HEK293 (cell line): ENCODE data around the gene RNF148.

Source experiments
- CTCF ChIA-PET: fragments of 350-600 bp; formaldehyde crosslinking; extraction: SDS; loops from one replicate; lab custom pipeline; 2021; ENCODE audit warnings: antibody characterized with exemption; lab: Yijun Ruan, JAX
- POLR2A ChIA-PET: fragments of 300-600 bp; formaldehyde crosslinking; extraction: SDS; loops from one replicate; lab custom pipeline; 2020; ENCODE audit warnings: antibody characterized with exemption, inconsistent platforms; lab: Yijun Ruan, JAX
- H3K27ac ChIP-seq: fragments of 200-500 bp; sonication (Bioruptor generic); 2 replicates; pipeline ENCODE4 v1.5.1; 2014; ENCODE audit warnings: low read depth, low read length, control low read depth, inconsistent platforms; ENCODE audit errors: extremely low read depth
- H3K36me3 ChIP-seq, 2 experiments: fragments of 200-500 bp in 1 of 2; sonication (Bioruptor generic) in 1 of 2; 1 replicate in 1 of 2; 2 replicates in 1 of 2; pipeline ENCODE4 v1.5.1; 2014 to 2017; ENCODE audit warnings: inconsistent platforms in 2 of 2, low read length in 2 of 2; ENCODE audit not compliant: control insufficient read depth in 2 of 2, insufficient read depth in 1 of 2
- H3K4me1 ChIP-seq: fragments of 200-500 bp; sonication (Bioruptor generic); 2 replicates; pipeline ENCODE4 v1.5.1; 2014; ENCODE audit warnings: mild to moderate bottlenecking, low read length, inconsistent platforms; ENCODE audit not compliant: control insufficient read depth, insufficient read depth
- H3K4me3 ChIP-seq: 2 replicates; pipeline ENCODE4 v1.5.1; 2011; ENCODE audit warnings: low read depth, mild to moderate bottlenecking, control low read depth, low read length, moderate library complexity
- H3K9me3 ChIP-seq: fragments of 200-500 bp; sonication (Bioruptor generic); 2 replicates; pipeline ENCODE4 v1.5.1; 2014; ENCODE audit warnings: low read depth, low read length, inconsistent platforms; ENCODE audit not compliant: control insufficient read depth, insufficient read depth
- BCL11A ChIP-seq: fragments of 450-650 bp; formaldehyde crosslinking; IDR thresholded peaks from 2 replicates; pipeline ENCODE4 v1.5.1; 2016; ENCODE audit warnings: low read depth, missing biosample characterization, missing genetic modification characterization
- GLI2 ChIP-seq: fragments of 450-650 bp; formaldehyde crosslinking; IDR thresholded peaks from 2 replicates; pipeline ENCODE4; 2017; ENCODE audit warnings: missing biosample characterization, missing genetic modification characterization, low read depth, borderline replicate concordance
- SCRT1 ChIP-seq: fragments of 450-650 bp; formaldehyde crosslinking; IDR thresholded peaks from 2 replicates; pipeline ENCODE4 v1.5.1; 2016; ENCODE audit warnings: missing biosample characterization, missing genetic modification characterization, borderline replicate concordance
- SP2 ChIP-seq: fragments of 450-650 bp; formaldehyde crosslinking; IDR thresholded peaks from 2 replicates; pipeline ENCODE4 v1.5.1; 2016; ENCODE audit warnings: missing biosample characterization, missing genetic modification characterization
- ZFP41 ChIP-seq: fragments of 450-650 bp; formaldehyde crosslinking; IDR thresholded peaks from 2 replicates; pipeline ENCODE4 v1.5.1; 2016; ENCODE audit warnings: missing biosample characterization, missing genetic modification characterization, borderline replicate concordance
- ZNF132 ChIP-seq: fragments of 450-650 bp; formaldehyde crosslinking; IDR thresholded peaks from 2 replicates; pipeline ENCODE4 v1.5.1; 2017; ENCODE audit warnings: missing biosample characterization, missing genetic modification characterization, borderline replicate concordance
- ZNF266 ChIP-seq: fragments of 450-650 bp; formaldehyde crosslinking; IDR thresholded peaks from 2 replicates; pipeline ENCODE4 v1.5.1; 2016; ENCODE audit warnings: missing biosample characterization, missing genetic modification characterization, low read depth
- ZNF335 ChIP-seq: fragments of 450-650 bp; formaldehyde crosslinking; conservative IDR thresholded peaks from 2 replicates; pipeline ENCODE4 v1.5.1; 2016; ENCODE audit warnings: missing biosample characterization, missing genetic modification characterization
- ZNF473 ChIP-seq: fragments of 450-650 bp; formaldehyde crosslinking; IDR thresholded peaks from 2 replicates; pipeline ENCODE4 v1.5.1; 2017; ENCODE audit warnings: missing biosample characterization, missing genetic modification characterization
- ZNF521 ChIP-seq: fragments of 450-650 bp; formaldehyde crosslinking; IDR thresholded peaks from 2 replicates; pipeline ENCODE4 v1.5.1; 2017; ENCODE audit warnings: missing biosample characterization, mild to moderate bottlenecking, missing genetic modification characterization
- ZNF624 ChIP-seq: fragments of 450-650 bp; formaldehyde crosslinking; IDR thresholded peaks from 2 replicates; pipeline ENCODE4 v1.5.1; 2017; ENCODE audit warnings: missing biosample characterization, missing genetic modification characterization
- ZNF626 ChIP-seq: fragments of 450-650 bp; sonication (Bioruptor Pico); formaldehyde crosslinking; IDR thresholded peaks from 2 replicates; pipeline ENCODE4 v1.5.1; 2018; ENCODE audit warnings: missing biosample characterization, missing genetic modification characterization, inconsistent platforms
- ZNF707 ChIP-seq: fragments of 450-650 bp; formaldehyde crosslinking; IDR thresholded peaks from 2 replicates; pipeline ENCODE4 v1.5.1; 2016; ENCODE audit warnings: missing biosample characterization, missing genetic modification characterization
- ZXDB ChIP-seq: fragments of 450-650 bp; formaldehyde crosslinking; IDR thresholded peaks from 2 replicates; pipeline ENCODE4 v1.5.1; 2016; ENCODE audit warnings: missing biosample characterization, missing genetic modification characterization
- TF ChIP-seq, protein P1 (sequence below): fragments of 450-650 bp; formaldehyde crosslinking; IDR thresholded peaks from 2 replicates; pipeline ENCODE4 v1.5.1; 2016; ENCODE audit warnings: missing biosample characterization, missing genetic modification characterization, borderline replicate concordance
- TF ChIP-seq, protein P2 (sequence below): fragments of 450-650 bp; formaldehyde crosslinking; IDR thresholded peaks from 2 replicates; pipeline ENCODE4 v1.5.1; 2016; ENCODE audit warnings: missing biosample characterization, missing genetic modification characterization
- TF ChIP-seq, protein P3 (sequence below): fragments of 450-650 bp; formaldehyde crosslinking; IDR thresholded peaks from 2 replicates; pipeline ENCODE4 v1.5.1; 2016; ENCODE audit warnings: missing biosample characterization, missing genetic modification characterization
- TF ChIP-seq, protein P4 (sequence below): fragments of 450-650 bp; formaldehyde crosslinking; IDR thresholded peaks from 2 replicates; pipeline ENCODE4 v1.5.1; 2016; ENCODE audit warnings: missing biosample characterization, missing genetic modification characterization
- TF ChIP-seq, protein P5 (sequence below): fragments of 450-650 bp; formaldehyde crosslinking; IDR thresholded peaks from 2 replicates; pipeline ENCODE4 v1.5.1; 2016; ENCODE audit warnings: missing biosample characterization, missing genetic modification characterization
- TF ChIP-seq, protein P6 (sequence below): fragments of 450-650 bp; formaldehyde crosslinking; IDR thresholded peaks from 2 replicates; pipeline ENCODE4 v1.5.1; 2016; ENCODE audit warnings: missing biosample characterization, missing genetic modification characterization

RNF148 gene

DNA sequence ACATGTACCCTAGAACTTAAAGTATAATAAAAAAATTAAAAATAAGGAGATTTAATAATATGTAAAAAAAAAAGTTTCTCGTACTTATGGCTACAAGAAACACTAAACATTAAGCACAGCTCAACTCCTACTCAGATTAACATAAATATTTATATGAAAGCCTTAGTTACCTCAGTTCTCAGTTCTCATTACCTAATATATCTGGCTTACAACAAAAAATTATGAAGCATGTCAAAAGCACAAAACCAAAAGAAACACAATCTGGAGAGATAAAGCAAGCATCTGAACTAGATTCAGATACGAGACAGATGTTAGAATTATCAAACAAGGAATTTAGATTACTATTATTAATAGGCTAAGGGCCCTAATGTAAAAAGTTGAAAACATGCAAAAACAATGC is 43.9 kb downstream of the RNF148 start:
- Histone ChIP-seq H3K27ac (no peak overlapping the region), H3K9me3 (no peaks in the 10 kb centered on the region), H3K4me1 (no peaks in the 10 kb centered on the region), H3K36me3 (no peaks in the 10 kb centered on the region), H3K4me3 (no peak overlapping the region)
- no peak for TF ChIP-seq ZNF624
- no peak for TF ChIP-seq ZNF707 (tag by site-specific recombination)
- TF ChIP-seq BCL11A (tag by site-specific recombination): no peak
- TF ChIP-seq ZNF266 (tag by site-specific recombination): no peak
- no peak for TF ChIP-seq GLI2
- no peak for TF ChIP-seq ZNF521 (tag by site-specific recombination)
- TF ChIP-seq, protein P1, sequence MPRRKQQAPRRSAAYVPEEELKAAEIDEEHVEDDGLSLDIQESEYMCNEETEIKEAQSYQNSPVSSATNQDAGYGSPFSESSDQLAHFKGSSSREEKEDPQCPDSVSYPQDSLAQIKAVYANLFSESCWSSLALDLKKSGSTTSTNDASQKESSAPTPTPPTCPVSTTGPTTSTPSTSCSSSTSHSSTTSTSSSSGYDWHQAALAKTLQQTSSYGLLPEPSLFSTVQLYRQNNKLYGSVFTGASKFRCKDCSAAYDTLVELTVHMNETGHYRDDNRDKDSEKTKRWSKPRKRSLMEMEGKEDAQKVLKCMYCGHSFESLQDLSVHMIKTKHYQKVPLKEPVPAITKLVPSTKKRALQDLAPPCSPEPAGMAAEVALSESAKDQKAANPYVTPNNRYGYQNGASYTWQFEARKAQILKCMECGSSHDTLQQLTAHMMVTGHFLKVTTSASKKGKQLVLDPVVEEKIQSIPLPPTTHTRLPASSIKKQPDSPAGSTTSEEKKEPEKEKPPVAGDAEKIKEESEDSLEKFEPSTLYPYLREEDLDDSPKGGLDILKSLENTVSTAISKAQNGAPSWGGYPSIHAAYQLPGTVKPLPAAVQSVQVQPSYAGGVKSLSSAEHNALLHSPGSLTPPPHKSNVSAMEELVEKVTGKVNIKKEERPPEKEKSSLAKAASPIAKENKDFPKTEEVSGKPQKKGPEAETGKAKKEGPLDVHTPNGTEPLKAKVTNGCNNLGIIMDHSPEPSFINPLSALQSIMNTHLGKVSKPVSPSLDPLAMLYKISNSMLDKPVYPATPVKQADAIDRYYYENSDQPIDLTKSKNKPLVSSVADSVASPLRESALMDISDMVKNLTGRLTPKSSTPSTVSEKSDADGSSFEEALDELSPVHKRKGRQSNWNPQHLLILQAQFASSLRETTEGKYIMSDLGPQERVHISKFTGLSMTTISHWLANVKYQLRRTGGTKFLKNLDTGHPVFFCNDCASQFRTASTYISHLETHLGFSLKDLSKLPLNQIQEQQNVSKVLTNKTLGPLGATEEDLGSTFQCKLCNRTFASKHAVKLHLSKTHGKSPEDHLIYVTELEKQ (tag by site-specific recombination): no peak
- TF ChIP-seq, protein P2, sequence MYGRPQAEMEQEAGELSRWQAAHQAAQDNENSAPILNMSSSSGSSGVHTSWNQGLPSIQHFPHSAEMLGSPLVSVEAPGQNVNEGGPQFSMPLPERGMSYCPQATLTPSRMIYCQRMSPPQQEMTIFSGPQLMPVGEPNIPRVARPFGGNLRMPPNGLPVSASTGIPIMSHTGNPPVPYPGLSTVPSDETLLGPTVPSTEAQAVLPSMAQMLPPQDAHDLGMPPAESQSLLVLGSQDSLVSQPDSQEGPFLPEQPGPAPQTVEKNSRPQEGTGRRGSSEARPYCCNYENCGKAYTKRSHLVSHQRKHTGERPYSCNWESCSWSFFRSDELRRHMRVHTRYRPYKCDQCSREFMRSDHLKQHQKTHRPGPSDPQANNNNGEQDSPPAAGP (tag by site-specific recombination): no peak
- no peak for TF ChIP-seq ZNF473
- POLR2A ChIA-PET: no interaction called here
- CTCF ChIA-PET: no interaction called here

DNA sequence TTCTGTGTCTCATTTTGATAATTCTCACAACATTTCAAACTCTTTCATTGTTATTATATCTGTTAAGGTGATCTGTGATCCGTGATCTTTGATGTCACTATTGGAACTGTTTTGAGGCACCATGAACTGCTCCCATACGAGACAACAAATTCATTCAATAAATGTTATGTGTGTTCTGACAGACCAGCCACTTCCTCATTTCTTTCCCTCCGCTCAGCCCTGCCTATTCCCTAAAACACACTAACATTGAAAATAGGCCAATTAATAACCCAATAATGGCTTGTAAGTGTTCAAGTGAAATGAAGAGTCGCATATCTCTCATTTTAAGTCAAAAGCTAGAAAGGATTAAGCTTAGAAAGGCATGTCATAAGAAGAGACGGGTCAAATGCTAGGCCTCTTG is 49.0 kb downstream of the RNF148 start:
- H3K4me3 ChIP-seq: no peak overlapping the region
- H3K27ac ChIP-seq: no peak overlapping the region
- H3K36me3 ChIP-seq: no peaks in the 10 kb centered on the region
- ChIA-PET CTCF (interaction anchor here (0.6 kb wide), 1 partner anchor 501 kb away, joined by 6 read pairs; no protein-coding TSS in a partner anchor), POLR2A (no interaction called here)
- no peaks in the 10 kb centered on the region for H3K4me1 ChIP-seq
- H3K9me3 ChIP-seq: no peaks in the 10 kb centered on the region
- TF ChIP-seq, protein P3, sequence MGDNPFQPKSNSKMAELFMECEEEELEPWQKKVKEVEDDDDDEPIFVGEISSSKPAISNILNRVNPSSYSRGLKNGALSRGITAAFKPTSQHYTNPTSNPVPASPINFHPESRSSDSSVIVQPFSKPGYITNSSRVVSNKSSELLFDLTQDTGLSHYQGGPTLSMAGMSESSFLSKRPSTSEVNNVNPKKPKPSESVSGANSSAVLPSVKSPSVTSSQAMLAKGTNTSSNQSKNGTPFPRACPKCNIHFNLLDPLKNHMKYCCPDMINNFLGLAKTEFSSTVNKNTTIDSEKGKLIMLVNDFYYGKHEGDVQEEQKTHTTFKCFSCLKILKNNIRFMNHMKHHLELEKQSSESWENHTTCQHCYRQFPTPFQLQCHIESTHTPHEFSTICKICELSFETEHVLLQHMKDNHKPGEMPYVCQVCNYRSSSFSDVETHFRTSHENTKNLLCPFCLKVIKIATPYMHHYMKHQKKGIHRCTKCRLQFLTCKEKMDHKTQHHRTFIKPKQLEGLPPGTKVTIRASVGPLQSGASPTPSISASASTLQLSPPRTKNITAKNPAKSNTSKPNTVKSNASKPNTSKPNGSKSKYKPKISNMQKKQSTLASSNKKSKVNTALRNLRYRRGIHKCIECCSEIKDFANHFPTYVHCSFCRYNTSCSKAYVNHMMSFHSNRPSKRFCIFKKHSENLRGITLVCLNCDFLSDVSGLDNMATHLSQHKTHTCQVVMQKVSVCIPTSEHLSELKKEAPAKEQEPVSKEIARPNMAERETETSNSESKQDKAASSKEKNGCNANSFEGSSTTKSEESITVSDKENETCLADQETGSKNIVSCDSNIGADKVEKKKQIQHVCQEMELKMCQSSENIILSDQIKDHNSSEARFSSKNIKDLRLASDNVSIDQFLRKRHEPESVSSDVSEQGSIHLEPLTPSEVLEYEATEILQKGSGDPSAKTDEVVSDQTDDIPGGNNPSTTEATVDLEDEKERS: no peak
- TF ChIP-seq ZNF335 (tag by site-specific recombination): no peak
- no peak for TF ChIP-seq ZXDB (tag by site-specific recombination)
- no peak for TF ChIP-seq ZNF626 (tag by site-specific recombination)
- TF ChIP-seq ZNF132 (tag by site-specific recombination): no peak
- TF ChIP-seq, protein P4, sequence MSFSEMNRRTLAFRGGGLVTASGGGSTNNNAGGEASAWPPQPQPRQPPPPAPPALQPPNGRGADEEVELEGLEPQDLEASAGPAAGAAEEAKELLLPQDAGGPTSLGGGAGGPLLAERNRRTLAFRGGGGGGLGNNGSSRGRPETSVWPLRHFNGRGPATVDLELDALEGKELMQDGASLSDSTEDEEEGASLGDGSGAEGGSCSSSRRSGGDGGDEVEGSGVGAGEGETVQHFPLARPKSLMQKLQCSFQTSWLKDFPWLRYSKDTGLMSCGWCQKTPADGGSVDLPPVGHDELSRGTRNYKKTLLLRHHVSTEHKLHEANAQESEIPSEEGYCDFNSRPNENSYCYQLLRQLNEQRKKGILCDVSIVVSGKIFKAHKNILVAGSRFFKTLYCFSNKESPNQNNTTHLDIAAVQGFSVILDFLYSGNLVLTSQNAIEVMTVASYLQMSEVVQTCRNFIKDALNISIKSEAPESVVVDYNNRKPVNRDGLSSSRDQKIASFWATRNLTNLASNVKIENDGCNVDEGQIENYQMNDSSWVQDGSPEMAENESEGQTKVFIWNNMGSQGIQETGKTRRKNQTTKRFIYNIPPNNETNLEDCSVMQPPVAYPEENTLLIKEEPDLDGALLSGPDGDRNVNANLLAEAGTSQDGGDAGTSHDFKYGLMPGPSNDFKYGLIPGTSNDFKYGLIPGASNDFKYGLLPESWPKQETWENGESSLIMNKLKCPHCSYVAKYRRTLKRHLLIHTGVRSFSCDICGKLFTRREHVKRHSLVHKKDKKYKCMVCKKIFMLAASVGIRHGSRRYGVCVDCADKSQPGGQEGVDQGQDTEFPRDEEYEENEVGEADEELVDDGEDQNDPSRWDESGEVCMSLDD (tag by site-specific recombination): no peak
- TF ChIP-seq SCRT1: no peak
- TF ChIP-seq, protein P5, sequence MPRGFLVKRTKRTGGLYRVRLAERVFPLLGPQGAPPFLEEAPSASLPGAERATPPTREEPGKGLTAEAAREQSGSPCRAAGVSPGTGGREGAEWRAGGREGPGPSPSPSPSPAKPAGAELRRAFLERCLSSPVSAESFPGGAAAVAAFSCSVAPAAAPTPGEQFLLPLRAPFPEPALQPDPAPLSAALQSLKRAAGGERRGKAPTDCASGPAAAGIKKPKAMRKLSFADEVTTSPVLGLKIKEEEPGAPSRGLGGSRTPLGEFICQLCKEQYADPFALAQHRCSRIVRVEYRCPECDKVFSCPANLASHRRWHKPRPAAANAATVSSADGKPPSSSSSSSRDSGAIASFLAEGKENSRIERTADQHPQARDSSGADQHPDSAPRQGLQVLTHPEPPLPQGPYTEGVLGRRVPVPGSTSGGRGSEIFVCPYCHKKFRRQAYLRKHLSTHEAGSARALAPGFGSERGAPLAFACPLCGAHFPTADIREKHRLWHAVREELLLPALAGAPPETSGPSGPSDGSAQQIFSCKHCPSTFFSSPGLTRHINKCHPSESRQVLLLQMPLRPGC (tag by site-specific recombination): no peak
- no peak for TF ChIP-seq SP2
- TF ChIP-seq ZFP41 (tag by site-specific recombination): no peak
- TF ChIP-seq, protein P6, sequence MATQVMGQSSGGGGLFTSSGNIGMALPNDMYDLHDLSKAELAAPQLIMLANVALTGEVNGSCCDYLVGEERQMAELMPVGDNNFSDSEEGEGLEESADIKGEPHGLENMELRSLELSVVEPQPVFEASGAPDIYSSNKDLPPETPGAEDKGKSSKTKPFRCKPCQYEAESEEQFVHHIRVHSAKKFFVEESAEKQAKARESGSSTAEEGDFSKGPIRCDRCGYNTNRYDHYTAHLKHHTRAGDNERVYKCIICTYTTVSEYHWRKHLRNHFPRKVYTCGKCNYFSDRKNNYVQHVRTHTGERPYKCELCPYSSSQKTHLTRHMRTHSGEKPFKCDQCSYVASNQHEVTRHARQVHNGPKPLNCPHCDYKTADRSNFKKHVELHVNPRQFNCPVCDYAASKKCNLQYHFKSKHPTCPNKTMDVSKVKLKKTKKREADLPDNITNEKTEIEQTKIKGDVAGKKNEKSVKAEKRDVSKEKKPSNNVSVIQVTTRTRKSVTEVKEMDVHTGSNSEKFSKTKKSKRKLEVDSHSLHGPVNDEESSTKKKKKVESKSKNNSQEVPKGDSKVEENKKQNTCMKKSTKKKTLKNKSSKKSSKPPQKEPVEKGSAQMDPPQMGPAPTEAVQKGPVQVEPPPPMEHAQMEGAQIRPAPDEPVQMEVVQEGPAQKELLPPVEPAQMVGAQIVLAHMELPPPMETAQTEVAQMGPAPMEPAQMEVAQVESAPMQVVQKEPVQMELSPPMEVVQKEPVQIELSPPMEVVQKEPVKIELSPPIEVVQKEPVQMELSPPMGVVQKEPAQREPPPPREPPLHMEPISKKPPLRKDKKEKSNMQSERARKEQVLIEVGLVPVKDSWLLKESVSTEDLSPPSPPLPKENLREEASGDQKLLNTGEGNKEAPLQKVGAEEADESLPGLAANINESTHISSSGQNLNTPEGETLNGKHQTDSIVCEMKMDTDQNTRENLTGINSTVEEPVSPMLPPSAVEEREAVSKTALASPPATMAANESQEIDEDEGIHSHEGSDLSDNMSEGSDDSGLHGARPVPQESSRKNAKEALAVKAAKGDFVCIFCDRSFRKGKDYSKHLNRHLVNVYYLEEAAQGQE: no peak
